GM21360 (cell line): Measurements from ENCODE around the gene FAM98A.

Source experiments
- ATAC-seq: cut with Tn5 transposase; IDR thresholded peaks from one replicate; pipeline ENCODE4 v1.9.1; 2021; ENCODE audit warnings: mild to moderate bottlenecking, moderate library complexity; ENCODE audit not compliant: unreplicated experiment

FAM98A gene

GRCh38 chr2:33598561-33599174 is 431 bp downstream of the FAM98A start:
- ATAC-seq: peak; percentile 55

- ATAC-seq: no peak
Observed at GRCh38 chr2:33597026-33597425, 2.1 kb downstream of the FAM98A start.

GRCh38 chr2:33595385-33595784 is 3.7 kb downstream of the FAM98A start:
- no peak for ATAC-seq

DNA sequence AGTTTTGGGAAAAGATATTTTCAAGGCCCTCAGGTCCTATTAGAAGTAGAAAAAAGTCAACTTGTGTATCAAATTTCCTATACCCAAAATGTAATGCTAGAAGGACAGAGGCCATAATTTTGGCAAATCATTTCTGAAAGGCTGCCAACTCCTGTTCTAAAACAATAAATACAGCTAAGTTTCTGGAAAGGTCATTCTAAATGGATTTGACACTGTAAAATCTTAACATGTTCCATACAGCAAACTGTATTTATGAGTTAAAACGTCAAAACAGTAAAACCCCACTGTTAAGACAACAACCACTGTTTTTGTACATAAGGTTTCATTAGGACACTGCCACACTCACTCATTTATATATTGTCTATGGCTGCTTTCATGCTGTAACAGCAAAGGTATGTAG is 9.7 kb downstream of the FAM98A start:
- no peak for ATAC-seq

DNA sequence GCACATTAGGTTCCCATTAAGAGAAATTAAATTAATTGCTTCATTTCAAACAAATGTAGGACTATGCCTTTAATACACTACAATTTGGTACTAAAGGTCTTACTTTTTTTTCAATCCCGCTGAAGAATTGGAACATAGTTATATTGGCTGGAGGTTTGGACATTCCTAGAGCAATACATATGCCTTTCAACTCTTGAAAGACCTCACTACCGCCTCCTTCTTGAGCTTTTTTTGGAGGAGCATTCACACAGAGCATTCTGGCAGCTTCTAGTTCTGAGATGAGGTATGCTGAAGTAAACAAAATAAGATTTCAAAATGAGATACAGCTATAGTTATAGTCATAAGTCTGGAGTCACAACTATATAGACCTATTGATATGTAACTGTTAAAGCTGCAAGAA is 10.9 kb downstream of the FAM98A start:
- ATAC-seq: no peak

- ATAC-seq: no peak
Observed at GRCh38 chr2:33586766-33587165, 12.3 kb downstream of the FAM98A start.

DNA sequence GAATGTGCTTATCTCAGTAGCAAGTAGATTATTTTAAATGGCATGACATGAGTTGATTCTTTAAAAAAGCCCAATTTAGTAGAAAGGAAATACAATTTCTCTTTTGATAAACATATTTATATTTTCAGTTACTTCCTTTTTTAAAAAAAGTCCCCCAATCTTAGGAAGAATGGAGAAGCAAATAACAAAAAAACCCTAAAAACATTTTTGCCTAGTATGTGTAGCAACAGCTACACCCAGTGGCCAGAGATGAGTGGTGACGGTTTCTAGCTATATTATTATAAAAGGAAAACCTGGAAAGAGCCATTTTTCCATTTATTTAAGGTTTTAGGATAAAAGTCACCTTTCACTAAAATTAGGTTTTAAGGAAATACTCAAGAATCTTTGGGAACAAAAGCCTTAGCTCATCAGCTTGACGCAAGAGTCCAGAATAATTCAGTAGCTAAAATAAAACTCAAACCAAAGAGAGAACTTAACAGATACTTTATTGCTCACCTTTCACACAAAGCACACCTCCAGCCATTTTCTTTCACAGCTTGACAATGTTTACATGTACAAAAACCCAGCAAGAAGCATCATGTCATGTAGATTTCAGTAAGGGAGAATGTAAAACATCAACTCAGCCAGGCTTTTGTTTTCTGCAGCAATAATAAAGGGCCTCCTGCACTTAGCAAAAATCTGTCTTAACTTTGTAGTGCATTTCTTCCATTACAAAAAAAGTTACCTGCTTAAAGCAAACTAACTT is 15.7 kb downstream of the FAM98A start:
- ATAC-seq: no peak

DNA sequence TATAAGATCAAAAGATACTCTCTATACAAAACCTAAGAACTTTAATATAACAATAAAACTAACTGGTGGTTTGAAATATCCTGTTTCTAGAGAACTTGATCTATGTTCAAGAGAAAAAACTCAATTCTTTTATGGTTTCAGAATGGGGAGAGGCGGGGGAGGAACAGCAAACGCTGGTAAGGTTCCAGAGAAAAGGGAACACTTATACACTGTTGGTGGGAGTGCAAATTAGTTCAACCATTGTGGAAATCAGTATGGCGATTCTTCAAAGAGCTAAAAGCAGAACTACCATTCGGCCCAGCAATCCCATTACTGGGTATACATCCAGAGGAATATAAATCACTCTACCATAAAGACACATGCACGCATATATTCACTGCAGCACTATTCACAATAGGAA is 17.2 kb downstream of the FAM98A start:
- no peak for ATAC-seq

GRCh38 chr2:33579227-33579626 is 19.9 kb downstream of the FAM98A start:
- no peak for ATAC-seq

- no peak for ATAC-seq
Observed at GRCh38 chr2:33577668-33578067, 21.4 kb downstream of the FAM98A start.

DNA sequence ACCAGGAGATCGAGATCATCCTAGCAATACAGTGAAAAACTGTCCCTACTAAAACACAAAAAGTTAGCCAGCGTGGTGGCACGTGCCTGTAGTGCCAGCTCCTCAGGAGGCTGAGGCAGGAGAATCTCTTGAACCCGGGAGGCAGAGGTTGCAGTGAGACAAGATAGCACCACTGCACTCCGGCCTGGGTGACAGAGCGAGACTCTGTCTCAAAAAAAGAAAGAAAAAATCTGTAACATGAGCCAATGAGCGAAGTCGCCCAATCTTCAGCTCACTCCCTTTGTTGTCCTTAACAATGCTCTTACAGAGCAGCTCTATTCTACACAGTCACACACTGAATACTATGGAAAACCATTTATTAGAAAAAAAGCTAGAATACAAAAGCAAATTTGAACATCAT is 22.0 kb downstream of the FAM98A start:
- ATAC-seq: no peak

DNA sequence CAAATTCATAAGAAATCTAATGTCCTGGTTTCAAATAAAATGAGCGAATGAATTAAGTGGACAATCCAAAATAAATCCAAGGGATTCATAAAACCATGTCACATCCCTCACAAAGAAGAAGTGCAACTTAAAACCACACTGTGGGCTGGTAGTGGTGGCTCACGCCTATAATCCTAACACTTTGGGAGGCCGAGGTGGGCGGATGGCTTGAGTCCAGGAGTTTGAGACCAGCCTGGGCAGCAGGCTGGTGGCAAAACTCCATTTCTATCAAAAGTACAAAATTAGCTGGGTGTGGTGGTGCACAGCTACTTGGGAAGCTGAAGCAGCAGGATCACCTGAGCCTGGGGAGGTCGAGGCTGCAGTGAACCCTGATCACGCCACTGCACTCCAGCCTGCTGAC is 25.4 kb downstream of the FAM98A start:
- no peak for ATAC-seq

DNA sequence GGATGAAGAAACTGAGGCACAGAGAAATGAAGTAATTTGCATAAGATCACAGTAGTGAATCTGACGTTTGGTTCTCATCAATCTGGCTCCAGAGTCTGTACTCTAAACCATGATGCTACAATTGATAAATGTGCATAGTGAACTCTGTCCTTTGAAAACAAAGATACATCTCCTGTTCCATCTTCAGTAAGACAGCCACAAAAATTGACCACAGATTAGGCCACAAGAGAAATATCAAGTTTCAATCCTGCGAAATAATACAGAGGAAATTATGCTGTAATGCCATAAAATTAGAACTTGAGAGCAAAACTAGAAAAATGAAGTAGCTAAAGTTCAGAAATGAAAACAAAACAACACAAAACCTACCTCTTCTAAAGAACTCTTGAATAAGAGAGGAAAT is 28.4 kb downstream of the FAM98A start:
- ATAC-seq: no peak

GRCh38 chr2:33561872-33562271 is 37.2 kb downstream of the FAM98A start:
- ATAC-seq: no peak

- ATAC-seq: no peak
Observed at GRCh38 chr2:33560017-33560416, 39.1 kb downstream of the FAM98A start.

DNA sequence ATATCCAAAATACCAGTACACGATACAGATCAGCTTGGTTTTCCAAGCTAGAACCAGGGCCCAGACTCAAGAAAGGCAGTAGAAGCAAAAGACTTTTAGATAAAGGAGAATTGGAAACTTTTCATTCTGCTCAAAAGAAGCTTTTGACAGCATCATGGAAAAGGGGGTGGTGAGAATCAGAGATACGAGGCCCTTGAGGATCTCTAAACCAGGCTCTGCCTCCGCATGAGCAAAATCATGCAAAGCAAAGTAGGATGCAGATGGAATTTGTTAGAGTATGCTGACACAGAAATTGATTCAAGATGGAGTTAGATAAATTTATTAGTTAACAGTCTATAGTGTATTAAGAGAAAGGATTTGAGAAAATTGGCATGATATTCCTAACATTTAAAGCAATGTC is 39.8 kb downstream of the FAM98A start:
- no peak for ATAC-seq

GRCh38 chr2:33555681-33556080 is 43.4 kb downstream of the FAM98A start:
- no peak for ATAC-seq

DNA sequence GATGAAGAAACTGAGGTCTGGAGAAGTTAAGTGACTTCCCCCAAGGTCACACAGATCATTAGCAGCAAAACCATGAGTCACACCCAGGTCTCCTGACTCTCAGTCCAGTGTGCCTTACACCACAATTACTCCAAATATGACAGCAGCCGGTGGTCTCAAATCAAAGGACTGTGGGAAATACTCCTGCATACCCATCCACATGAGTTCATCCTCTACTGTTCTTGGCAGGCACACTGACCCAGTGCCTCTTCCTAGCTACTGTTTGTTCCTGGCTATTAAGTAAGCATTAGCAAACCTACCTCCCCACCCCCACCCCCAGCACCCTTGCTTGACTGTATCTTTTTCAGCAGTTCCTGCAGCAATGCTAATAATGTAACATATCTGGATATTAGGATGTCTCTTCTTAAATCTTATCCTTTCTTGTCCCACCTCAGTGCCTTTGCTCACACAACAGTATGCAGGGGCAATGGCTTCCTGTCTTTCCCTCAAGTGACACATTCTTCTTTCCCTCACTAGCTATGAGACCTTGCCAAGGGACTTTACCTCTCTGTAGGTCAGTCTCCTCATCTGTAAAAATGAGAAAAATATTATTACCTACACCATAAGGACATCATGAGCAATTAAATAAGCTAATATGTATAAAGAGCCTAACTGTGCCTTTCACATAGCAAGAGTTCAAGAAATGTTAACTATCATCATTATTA is 46.2 kb downstream of the FAM98A start:
- ATAC-seq: no peak

- no peak for ATAC-seq
Observed at GRCh38 chr2:33550206-33550605, 48.9 kb downstream of the FAM98A start.

GRCh38 chr2:33541243-33541642 is 57.9 kb downstream of the FAM98A start:
- no peak for ATAC-seq

DNA sequence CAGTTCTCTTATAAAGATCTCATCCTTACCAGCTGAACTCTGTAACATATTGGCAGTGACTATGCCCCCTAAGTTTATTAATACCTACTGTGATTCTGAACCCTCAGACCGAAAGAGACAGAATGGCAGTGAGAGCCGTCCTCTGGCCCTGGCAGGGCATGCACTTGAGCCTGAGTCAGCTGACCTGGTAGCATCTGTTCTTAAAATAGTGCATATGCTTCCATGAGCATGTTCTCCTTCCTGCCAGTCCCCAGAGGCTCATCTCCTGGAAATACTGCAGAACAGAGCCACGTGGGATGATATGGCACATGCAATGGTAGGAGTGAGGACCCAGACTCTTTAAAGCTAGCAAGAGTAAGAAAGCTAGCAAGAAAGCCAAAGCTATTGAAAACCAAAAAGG is 63.7 kb downstream of the FAM98A start:
- ATAC-seq: no peak
